Small intestine (tissue), 7 donors: ENCODE measurements around the gene UBALD2. TPM values are rescaled to one million over a fixed set of nuclear protein-coding genes. Genes with fewer than 3 reads are reported as not detected.
A peak's percentile ranks its signal among the peaks of the same experiment; 100 is the strongest.
"Not testable (repeated sequence)": the region's sequence is repeated elsewhere in the genome, so short reads cannot be mapped to it uniquely, and the experiment has no call there.

Experiments used
- DNase-seq, 2 donors: peaks; one replicate each; pipeline versions ENCODE4 v3.0.0 to v3.0.0-alpha.2; 2013
- FAIRE-seq: peaks from 2 replicates; lab custom pipeline; 2012; peaks lifted over from hg19 to GRCh38; lab: Jason Lieb, UNC
- H3K27ac ChIP-seq, 3 donors: one replicate each; pipeline ENCODE4 v1.5.1; 2013; ENCODE audit warnings: low read length in 2 of 3, mild to moderate bottlenecking in 2 of 3, control low read depth in 1 of 3, inconsistent platforms in 1 of 3, low read depth in 1 of 3, moderate library complexity in 1 of 3
- H3K27me3 ChIP-seq, 3 donors: one replicate each; pipeline ENCODE4 v1.6.1; 2013; ENCODE audit warnings: low read length in 3 of 3, inconsistent platforms in 1 of 3; ENCODE audit not compliant: control insufficient read depth in 3 of 3, insufficient read depth in 3 of 3
- H3K36me3 ChIP-seq, 3 donors: one replicate each; pipeline ENCODE4 v1.6.1; 2013; ENCODE audit warnings: low read length in 3 of 3, inconsistent platforms in 1 of 3, low read depth in 1 of 3, mild to moderate bottlenecking in 1 of 3, moderate library complexity in 1 of 3; ENCODE audit not compliant: control insufficient read depth in 3 of 3, insufficient read depth in 2 of 3
- H3K4me1 ChIP-seq, 3 donors: one replicate each; pipeline ENCODE4 v1.6.1; 2013; ENCODE audit warnings: low read length in 2 of 3, inconsistent platforms in 1 of 3, low read depth in 1 of 3, mild to moderate bottlenecking in 1 of 3, moderate library complexity in 1 of 3; ENCODE audit not compliant: control insufficient read depth in 3 of 3, insufficient read depth in 2 of 3
- H3K4me3 ChIP-seq, 3 donors: one replicate each; pipeline ENCODE4 v1.5.1; 2013; ENCODE audit warnings: low read length in 3 of 3, control low read depth in 1 of 3, inconsistent platforms in 1 of 3, low read depth in 1 of 3, mild to moderate bottlenecking in 1 of 3, moderate library complexity in 1 of 3
- H3K9me3 ChIP-seq, 2 donors: one replicate each; pipeline ENCODE4 v1.6.1; 2013; ENCODE audit warnings: low read depth in 1 of 2, low read length in 1 of 2; ENCODE audit not compliant: control insufficient read depth in 2 of 2, insufficient read depth in 1 of 2
- WGBS, 3 donors: extraction: QIAGEN DNeasy Blood & Tissue Kit; methylation state at CpG; one replicate each; pipeline ENCODE4 v1.1.7; 2013; 5-methylcytosine and 5-hydroxymethylcytosine counted together
- polyA plus RNA-seq, 4 donors: library from polyadenylated mRNA; stranded (reverse) in 3 of 4; unstranded in 1 of 4; fragments of 200-250 nt in 3 of 4; fragments of 120-200 nt in 1 of 4; gene quantifications; one replicate each; pipeline versions ENCODE4 v1.2.1 to v1.2.3, GENCODE V29; 2013
- donor health status: healthy with polysubstance abuse.
- donor health status: control.
- donor health status: control.
- donor health status: Bipolar disorder and iron deficiency.
- donor health status: healthy.

Gene UBALD2
- polyA plus RNA-seq, 4 donors: 53.1 to 118 (median 84.0) TPM

DNA sequence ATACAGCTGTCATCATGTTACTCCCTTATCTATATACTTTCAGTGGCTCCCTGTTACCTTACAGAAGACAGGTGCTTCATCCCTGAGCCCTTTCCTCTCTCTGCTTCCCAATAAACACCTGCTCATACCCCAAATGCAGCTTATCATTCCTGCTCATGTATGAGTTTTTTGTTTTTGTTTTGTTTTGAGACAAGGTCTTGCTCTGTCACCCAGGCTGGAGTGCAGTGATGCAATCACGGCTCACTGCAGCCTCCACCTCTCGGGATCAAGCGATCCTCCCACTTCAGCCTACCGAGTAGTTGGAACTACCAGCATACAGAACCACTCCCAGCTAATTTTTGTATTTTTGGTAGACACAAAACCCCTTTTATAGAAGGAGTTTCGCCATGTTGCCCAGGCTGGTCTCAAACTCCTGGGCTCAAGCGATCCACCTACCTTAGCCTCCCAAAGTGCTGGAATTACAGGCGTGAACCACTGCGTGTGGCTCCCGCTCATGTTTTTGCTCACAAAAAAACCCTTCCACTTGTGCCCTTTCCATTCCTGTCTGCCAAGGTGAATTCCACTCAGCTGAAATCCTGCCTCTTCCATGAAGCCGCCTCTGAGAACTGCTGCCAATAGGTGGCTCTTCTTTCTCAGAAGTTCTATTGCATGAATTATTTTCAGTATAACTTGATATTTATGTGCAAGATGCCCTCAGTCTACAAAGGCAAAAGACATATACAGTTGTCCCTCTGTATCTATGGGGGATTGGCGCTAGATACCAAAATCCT, 16.9 kb upstream of the UBALD2 start:
- Histone ChIP-seq H3K36me3 (no peaks in the 10 kb centered on the region), H3K27ac (peak overlapping the region in 2 of 3 donors; percentile 17 to 52)
- DNase-seq: no peak

DNA sequence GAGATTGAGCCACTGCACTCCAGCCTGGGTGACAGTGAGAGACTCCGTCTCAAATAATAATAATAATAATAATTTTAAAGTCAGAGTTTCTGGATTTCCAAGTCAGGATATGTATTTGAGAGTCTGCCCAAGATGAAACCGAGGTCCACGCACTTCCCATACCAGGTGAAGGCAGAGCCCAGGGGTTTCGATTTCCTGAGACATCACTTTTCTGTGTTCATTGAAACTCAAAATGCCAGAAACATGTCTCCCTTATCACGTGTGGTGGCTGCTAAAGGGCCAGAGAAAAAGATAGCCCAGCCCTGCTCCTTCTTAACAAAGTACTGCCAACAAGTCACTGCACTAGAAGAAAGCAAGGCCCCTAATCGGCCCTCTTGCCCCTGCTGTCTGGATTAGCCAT, 15.0 kb upstream of the UBALD2 start:
- no peaks in the 10 kb centered on the region for H3K9me3 ChIP-seq
- H3K36me3 ChIP-seq: no peaks in the 10 kb centered on the region
- DNase-seq (no peak), FAIRE-seq (no peak)
- H3K27ac ChIP-seq: no peak overlapping the region
- H3K27me3 ChIP-seq: no peaks in the 10 kb centered on the region
- 88 to 92% (median 91%) methylated on average over 6 of the region's 6 CpGs for WGBS, 3 donors
- H3K4me1 ChIP-seq: peaks cover 4 to 36% (median 7%) of the 10 kb centered on the region in 3 donors
- H3K4me3 ChIP-seq: no peak overlapping the region

More for the DNA sequence above, 16.9 kb upstream of the UBALD2 start:
- H3K27me3 ChIP-seq: no peaks in the 10 kb centered on the region
- peaks cover 4 to 36% (median 9%) of the 10 kb centered on the region in 3 donors for H3K4me1 ChIP-seq
- no peak overlapping the region for H3K4me3 ChIP-seq
- WGBS, 3 donors: 53 to 76% (median 67%) methylated on average over 11 of the region's 11 CpGs
- H3K9me3 ChIP-seq: no peaks in the 10 kb centered on the region
- FAIRE-seq: no peak

DNA sequence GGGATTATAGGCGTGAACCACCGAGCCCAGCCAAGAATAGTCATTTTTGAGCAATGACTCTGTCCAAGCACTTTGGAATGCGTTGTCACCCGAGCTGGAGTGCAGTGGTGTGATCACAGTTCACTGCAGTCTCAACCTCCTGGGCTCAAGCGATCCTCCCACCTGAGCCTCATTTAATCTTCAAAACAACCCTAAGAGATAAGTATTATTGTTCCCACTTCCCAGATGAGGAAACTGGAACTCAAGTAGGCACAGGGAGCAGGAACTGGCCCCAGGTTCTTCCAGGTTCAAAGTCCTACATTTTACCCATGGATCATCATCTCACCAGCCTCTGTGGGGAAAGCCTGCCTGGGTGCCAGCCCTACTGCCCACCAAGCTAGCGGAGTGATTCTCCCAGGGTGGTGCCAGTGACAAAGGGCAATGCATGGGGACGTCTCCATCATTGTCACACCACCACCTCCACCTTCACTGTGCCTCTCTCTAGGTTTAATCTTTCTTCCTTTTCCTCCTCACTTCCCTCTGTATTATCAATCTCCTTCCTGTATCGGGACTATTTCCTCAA, 13.6 kb upstream of the UBALD2 start:
- Histone ChIP-seq H3K4me1 (peaks cover 0 to 23% (median 4%) of the 10 kb centered on the region in 3 donors), H3K36me3 (no peaks in the 10 kb centered on the region), H3K27ac (peak overlapping the region; percentile 38 to 84 (median 63)), H3K27me3 (no peaks in the 10 kb centered on the region), H3K9me3 (peaks cover 0 to 3% of the 10 kb centered on the region in 2 donors), H3K4me3 (no peak overlapping the region)
- peak in 1 of 2 donors; percentile 91 for DNase-seq
- no peak for FAIRE-seq
- 43 to 67% (median 52%) methylated on average over 8 of the region's 8 CpGs for WGBS, 3 donors

GRCh38 chr17:76252040-76252954, 12.9 kb upstream of the UBALD2 start:
- WGBS, 3 donors: 52 to 73% (median 60%) methylated on average over 11 of the region's 11 CpGs
- H3K27ac ChIP-seq: peak overlapping the region; percentile 38 to 84 (median 63)
- peaks cover 0 to 6% of the 10 kb centered on the region in 2 donors for H3K9me3 ChIP-seq
- DNase-seq (peak in 1 of 2 donors; percentile 60), FAIRE-seq (no peak)
- H3K27me3 ChIP-seq: no peaks in the 10 kb centered on the region
- H3K4me3 ChIP-seq: no peak overlapping the region
- H3K36me3 ChIP-seq: no peaks in the 10 kb centered on the region
- peaks cover 0 to 18% (median 4%) of the 10 kb centered on the region in 3 donors for H3K4me1 ChIP-seq

GRCh38 chr17:76252967-76253766, 12.0 kb upstream of the UBALD2 start:
- H3K4me1 ChIP-seq: peaks cover 0 to 20% (median 4%) of the 10 kb centered on the region in 3 donors
- 84 to 87% (median 85%) methylated on average over 23 of the region's 23 CpGs for WGBS, 3 donors
- not testable (repeated sequence) for H3K4me3 ChIP-seq, H3K9me3 ChIP-seq, H3K27me3 ChIP-seq, H3K36me3 ChIP-seq, DNase-seq, FAIRE-seq
- peak overlapping the region in 1 of 3 donors; percentile 63 for H3K27ac ChIP-seq

DNA sequence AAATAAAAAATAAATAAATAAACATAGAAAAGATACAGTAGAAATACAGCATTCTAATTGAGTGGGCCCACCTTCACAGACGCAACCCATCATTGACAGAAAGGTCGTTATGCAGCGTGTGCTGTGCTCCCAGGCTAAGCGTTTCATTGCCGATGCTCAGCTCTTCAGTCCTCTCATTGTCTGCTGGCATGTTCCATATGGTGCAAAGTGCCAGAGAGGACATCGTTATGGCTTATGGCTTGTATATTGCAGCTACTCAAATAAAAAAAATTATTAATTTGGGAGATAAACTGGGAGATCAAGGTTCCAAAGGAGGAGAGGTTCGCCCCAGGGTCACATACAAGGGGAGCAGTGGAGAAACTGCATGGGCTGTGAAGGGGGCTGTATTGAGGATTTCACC, 11.3 kb upstream of the UBALD2 start:
- WGBS, 3 donors: 88 to 93% (median 91%) methylated on average over 7 of the region's 7 CpGs

GRCh38 chr17:76254275-76254674, 10.9 kb upstream of the UBALD2 start:
- no peak overlapping the region for H3K27ac ChIP-seq
- WGBS, 3 donors: 94 to 97% (median 96%) methylated on average over 5 of the region's 5 CpGs
- FAIRE-seq (no peak), DNase-seq (no peak)
- H3K9me3 ChIP-seq: peaks cover 0 to 6% of the 10 kb centered on the region in 2 donors
- no peak overlapping the region for H3K4me3 ChIP-seq
- H3K4me1 ChIP-seq: peaks cover 3 to 25% (median 4%) of the 10 kb centered on the region in 3 donors
- no peaks in the 10 kb centered on the region for H3K36me3 ChIP-seq
- H3K27me3 ChIP-seq: no peaks in the 10 kb centered on the region

More for the DNA sequence above, 11.3 kb upstream of the UBALD2 start:
- H3K36me3 ChIP-seq: no peaks in the 10 kb centered on the region
- H3K27me3 ChIP-seq: no peaks in the 10 kb centered on the region
- DNase-seq (no peak), FAIRE-seq (no peak)
- peaks cover 0 to 6% of the 10 kb centered on the region in 2 donors for H3K9me3 ChIP-seq
- H3K27ac ChIP-seq: no peak overlapping the region
- no peak overlapping the region for H3K4me3 ChIP-seq
- H3K4me1 ChIP-seq: peaks cover 3 to 27% (median 4%) of the 10 kb centered on the region in 3 donors
